ENCODE results near the gene VAT1. TPM values are rescaled to one million over a fixed set of nuclear protein-coding genes. Genes with fewer than 3 reads are reported as not detected.
"Not testable (repeated sequence)": the region's sequence is repeated elsewhere in the genome, so short reads cannot be mapped to it uniquely, and the experiment has no call there.

The VAT1 gene
- total and polyA plus RNA-seq, 2 donors (not counting 1 experiment from before 2014, with no cell fraction given), result 20.4 to 90.7 TPM

DNA sequence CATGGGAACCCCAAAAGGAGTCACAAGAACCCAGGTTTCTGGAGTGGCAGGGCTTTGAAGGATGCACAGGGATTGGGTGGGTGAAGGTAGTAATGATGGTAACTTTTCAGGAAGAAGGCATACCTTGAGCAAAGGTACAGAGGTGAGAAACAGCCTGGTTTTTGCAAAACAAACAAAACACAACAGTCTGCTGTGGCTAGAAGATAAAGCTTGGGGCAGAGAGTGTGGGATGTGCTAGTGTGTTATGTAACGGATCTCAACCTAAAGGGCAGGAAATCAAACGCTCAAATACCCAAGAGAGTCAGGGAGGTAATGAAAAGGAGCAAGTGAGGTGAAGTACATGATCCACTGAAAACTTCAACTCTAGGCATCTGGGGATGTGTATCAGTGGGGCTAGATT is 46.9 kb downstream of the VAT1 start:
- no peak overlapping the region for H3K4me2 ChIP-seq (replicated peaks; ENCODE audit: low read depth, low read length, poor library complexity, severe bottlenecking)
- DNase-seq, result no peak
- Mint-ChIP-seq H3K27me3 (no peaks in the 10 kb centered on the region), H3K9me3 (ENCODE audit: insufficient read depth) (no peaks in the 10 kb centered on the region), H3K4me1 (peaks cover 12% of the 10 kb centered on the region), H3K27ac (no peak overlapping the region), H3K4me3 (no peak overlapping the region)
- H3K4me3 ChIP-seq (ENCODE audit: control extremely low read depth in 1 of 5, extremely low read depth in 1 of 5, insufficient read depth in 1 of 5, low read depth in 2 of 5, low read length in 4 of 5), result no peak overlapping the region
- no peak for ATAC-seq (ENCODE audit: low read depth)
- CTCF ChIA-PET, result no interaction called here
- WGBS (ENCODE audit: insufficient coverage), result no CpG with 5 or more reads among the region's 2 CpGs
- no peaks in the 10 kb centered on the region for H3K27me3 ChIP-seq (replicated peaks in 1 of 4; ENCODE audit: control extremely low read depth in 1 of 4, control insufficient read depth in 3 of 4, insufficient read depth in 4 of 4, low read length in 3 of 4)
- TF ChIP-seq CTCF (IDR thresholded peaks at IDR 0.05) (no peak), EZH2 (IDR thresholded peaks at IDR 0.05; ENCODE audit: borderline replicate concordance, insufficient read depth, low read depth, low read length, poor library complexity, severe bottlenecking) (no peak)
- no peaks in the 10 kb centered on the region for H3K9me3 ChIP-seq (ENCODE audit: control extremely low read depth in 1 of 3, control insufficient read depth in 2 of 3, insufficient read depth in 1 of 3, low read length in 2 of 3)
- no peak overlapping the region for H2AFZ ChIP-seq (ENCODE audit: insufficient read depth, low read depth, low read length, poor library complexity, severe bottlenecking)
- peaks cover 8 to 13% of the 10 kb centered on the region in 2 donors for H3K4me1 ChIP-seq (ENCODE audit: control insufficient read depth in 2 of 2, insufficient read depth in 2 of 2, low read length in 2 of 2)
- H3K36me3 ChIP-seq (replicated peaks in 1 of 2; ENCODE audit: control extremely low read depth in 1 of 2, control insufficient read depth in 1 of 2, extremely low read depth in 1 of 2, insufficient read depth in 2 of 2, low read length in 1 of 2), result no peaks in the 10 kb centered on the region
- POLR2A ChIA-PET, result no interaction called here
- no peak overlapping the region for H3K9ac ChIP-seq (ENCODE audit: low read length)
- H3K27ac ChIP-seq (ENCODE audit: low read length in 2 of 2), result no peak overlapping the region
- peaks cover 8% of the 10 kb centered on the region for H3K79me2 ChIP-seq (ENCODE audit: control insufficient read depth, insufficient read depth, low read length)
- intact Hi-C loops (cut with micrococcal nuclease), result no loop called here
- H4K20me1 ChIP-seq (ENCODE audit: control insufficient read depth, insufficient read depth, low read length, poor library complexity, severe bottlenecking), result no peaks in the 10 kb centered on the region

GRCh38 chr17:42973323-42973722 is 48.9 kb downstream of the VAT1 start:
- H3K4me3 ChIP-seq (ENCODE audit: control extremely low read depth in 1 of 5, extremely low read depth in 1 of 5, insufficient read depth in 1 of 5, low read depth in 2 of 5, low read length in 4 of 5); H3K9me3 ChIP-seq (ENCODE audit: control extremely low read depth in 1 of 3, control insufficient read depth in 2 of 3, insufficient read depth in 1 of 3, low read length in 2 of 3); intact Hi-C loops (cut with micrococcal nuclease); H3K27me3 ChIP-seq (replicated peaks in 1 of 4; ENCODE audit: control extremely low read depth in 1 of 4, control insufficient read depth in 3 of 4, insufficient read depth in 4 of 4, low read length in 3 of 4); H3K79me2 ChIP-seq (ENCODE audit: control insufficient read depth, insufficient read depth, low read length); CTCF ChIA-PET; H3K27me3 Mint-ChIP-seq; H3K4me2 ChIP-seq (replicated peaks; ENCODE audit: low read depth, low read length, poor library complexity, severe bottlenecking); H3K36me3 ChIP-seq (replicated peaks in 1 of 2; ENCODE audit: control extremely low read depth in 1 of 2, control insufficient read depth in 1 of 2, extremely low read depth in 1 of 2, insufficient read depth in 2 of 2, low read length in 1 of 2); H3K9me3 Mint-ChIP-seq (ENCODE audit: insufficient read depth); H3K27ac ChIP-seq (ENCODE audit: low read length in 2 of 2); DNase-seq; H4K20me1 ChIP-seq (ENCODE audit: control insufficient read depth, insufficient read depth, low read length, poor library complexity, severe bottlenecking); H3K27ac Mint-ChIP-seq; ATAC-seq (ENCODE audit: low read depth); H3K4me3 Mint-ChIP-seq; H3K9ac ChIP-seq (ENCODE audit: low read length); H3K4me1 ChIP-seq (ENCODE audit: control insufficient read depth in 2 of 2, insufficient read depth in 2 of 2, low read length in 2 of 2); H3K4me1 Mint-ChIP-seq; H2AFZ ChIP-seq (ENCODE audit: insufficient read depth, low read depth, low read length, poor library complexity, severe bottlenecking); POLR2A ChIA-PET: not testable (repeated sequence)
- WGBS (ENCODE audit: insufficient coverage), result no CpG with 5 or more reads among the region's 18 CpGs

Data from B cell (primary cell).